Right atrium auricular region (tissue), 2 donors: ENCODE measurements around the gene ETV6. TPM values are rescaled to one million over a fixed set of nuclear protein-coding genes. Genes with fewer than 3 reads are reported as not detected.

ENCODE experiments used
- DNase-seq: peaks from one replicate; pipeline ENCODE4 v3.0.0-alpha.2; 2019; ENCODE audit warnings: low spot score
- H3K27ac ChIP-seq, 2 donors: fragments of 200-600 bp; sonication (generic); 1 replicate in 1 of 2; 2 replicates in 1 of 2; pipeline ENCODE4 v1.5.1; 2016 to 2019
- H3K27me3 ChIP-seq, 2 donors: fragments of 200-600 bp; sonication (generic); one replicate each; pipeline versions ENCODE4 v1.5.1 to v1.6.0; 2017 to 2019
- H3K36me3 ChIP-seq: fragments of 200-600 bp; sonication (generic); one replicate; pipeline ENCODE4 v1.5.1; 2016
- H3K4me1 ChIP-seq, 2 donors: fragments of 200-600 bp; sonication (generic); one replicate each; pipeline versions ENCODE4 v1.5.1 to v1.6.0; 2017 to 2019
- H3K4me3 ChIP-seq, 2 donors: fragments of 200-600 bp; sonication (generic); 1 replicate in 1 of 2; 2 replicates in 1 of 2; pipeline ENCODE4 v1.5.1; 2017 to 2019; ENCODE audit warnings: mild to moderate bottlenecking in 1 of 2, moderate library complexity in 1 of 2
- H3K9me3 ChIP-seq, 2 donors: fragments of 200-600 bp; sonication (generic); one replicate each; pipeline ENCODE4 v1.5.1; 2019
- CTCF ChIP-seq, 2 donors: fragments of 200-600 bp; sonication (generic); IDR thresholded peaks; one replicate each; pipeline ENCODE4 v1.5.1; 2019; ENCODE audit warnings: antibody characterized with exemption in 2 of 2
- total RNA-seq, 2 donors: library from RNA; depleted of rRNA; stranded (reverse); fragments of >200 nt; gene quantifications; one replicate each; pipeline ENCODE4 v1.1.0, GENCODE V29; 2016

The ETV6 gene
- total RNA-seq, 2 donors from 2014 or later = 6.7 TPM

- H3K27ac ChIP-seq = no peak overlapping the region
- no peaks in the 10 kb centered on the region for H3K9me3 ChIP-seq
- H3K4me1 ChIP-seq = peaks cover 0 to 40% of the 10 kb centered on the region in 2 donors
- DNase-seq = no peak
- H3K36me3 ChIP-seq = no peaks in the 10 kb centered on the region
- TF ChIP-seq CTCF (IDR thresholded peaks at IDR 0.05) = no peak
- no peaks in the 10 kb centered on the region for H3K27me3 ChIP-seq
- no peak overlapping the region for H3K4me3 ChIP-seq
Measured at GRCh38 chr12:11881835-11882234, 232.4 kb downstream of the ETV6 start.

GRCh38 chr12:11882301-11883019, 233.0 kb downstream of the ETV6 start:
- no peak for DNase-seq
- TF ChIP-seq CTCF (IDR thresholded peaks at IDR 0.05) = no peak
- no peak overlapping the region for H3K4me3 ChIP-seq
- no peaks in the 10 kb centered on the region for H3K9me3 ChIP-seq
- peaks cover 0 to 34% of the 10 kb centered on the region in 2 donors for H3K4me1 ChIP-seq
- H3K36me3 ChIP-seq = no peaks in the 10 kb centered on the region
- H3K27me3 ChIP-seq = no peaks in the 10 kb centered on the region
- no peak overlapping the region for H3K27ac ChIP-seq

GRCh38 chr12:11884116-11884515, 234.6 kb downstream of the ETV6 start:
- peaks cover 14% of the 10 kb centered on the region for H3K36me3 ChIP-seq
- peaks cover 0 to 19% of the 10 kb centered on the region in 2 donors for H3K4me1 ChIP-seq
- no peak overlapping the region for H3K4me3 ChIP-seq
- H3K9me3 ChIP-seq = no peaks in the 10 kb centered on the region
- no peak for DNase-seq
- no peaks in the 10 kb centered on the region for H3K27me3 ChIP-seq
- TF ChIP-seq CTCF (IDR thresholded peaks at IDR 0.05) = no peak
- peak overlapping the region; percentile 34 to 57 for H3K27ac ChIP-seq

- Histone ChIP-seq H3K4me3 (no peak overlapping the region), H3K36me3 (peaks cover 14% of the 10 kb centered on the region), H3K4me1 (peaks cover 0 to 19% of the 10 kb centered on the region in 2 donors), H3K27me3 (no peaks in the 10 kb centered on the region), H3K9me3 (no peaks in the 10 kb centered on the region), H3K27ac (peak overlapping the region; percentile 34 to 57)
- TF ChIP-seq CTCF (IDR thresholded peaks at IDR 0.05) = no peak
- no peak for DNase-seq
Measured at GRCh38 chr12:11884706-11885105, 235.2 kb downstream of the ETV6 start.

GRCh38 chr12:11885261-11886038, 236.0 kb downstream of the ETV6 start:
- Histone ChIP-seq H3K36me3 (peaks cover 14% of the 10 kb centered on the region), H3K4me3 (no peak overlapping the region), H3K27ac (peak overlapping the region; percentile 18 to 57), H3K4me1 (peaks cover 0 to 19% of the 10 kb centered on the region in 2 donors), H3K9me3 (no peaks in the 10 kb centered on the region), H3K27me3 (no peaks in the 10 kb centered on the region)
- no peak for TF ChIP-seq CTCF (IDR thresholded peaks at IDR 0.05)
- no peak for DNase-seq
